Natural killer cell (primary cell): ENCODE measurements around the gene MCRS1. TPM values are rescaled to one million over a fixed set of nuclear protein-coding genes. Genes with fewer than 3 reads are reported as not detected.

Experiments used
- ATAC-seq, 3 donors: fragments of 150-1000 bp in 2 of 3; fragments of 200-7000 bp in 1 of 3; cut with Tn5 transposase; 1 replicate in 1 of 3; 2 replicates in 2 of 3; pipeline ENCODE4 v1.10.0; 2021; ENCODE audit warnings: mild to moderate bottlenecking in 2 of 3, moderate library complexity in 2 of 3
- DNase-seq, 2 donors: peaks; one replicate each; pipeline versions ENCODE4 v3.0.0 to v3.0.0-alpha.2; 2013 to 2021; ENCODE audit warnings: mixed read lengths in 1 of 2
- H3K27ac ChIP-seq: one replicate; pipeline ENCODE4 v1.5.1; 2013; ENCODE audit warnings: mild to moderate bottlenecking, low read length
- H3K27me3 ChIP-seq: one replicate; pipeline ENCODE4 v1.6.1; 2013; ENCODE audit warnings: low read length; ENCODE audit not compliant: control insufficient read depth, insufficient read depth
- H3K36me3 ChIP-seq: one replicate; pipeline ENCODE4 v1.6.1; 2013; ENCODE audit warnings: low read length; ENCODE audit not compliant: control insufficient read depth, insufficient read depth
- H3K4me1 ChIP-seq: one replicate; pipeline ENCODE4 v1.6.1; 2013; ENCODE audit warnings: low read length; ENCODE audit not compliant: control insufficient read depth, insufficient read depth
- H3K4me3 ChIP-seq: one replicate; pipeline ENCODE4 v1.5.1; 2013; ENCODE audit warnings: low read length
- H3K9me3 ChIP-seq: one replicate; pipeline ENCODE4 v1.6.1; 2013; ENCODE audit warnings: low read length; ENCODE audit not compliant: control insufficient read depth, insufficient read depth
- H3K27ac Mint-ChIP-seq, 2 donors: one replicate each; pipeline ENCODE4 v1.8.0; 2022; ENCODE audit warnings: mild to moderate bottlenecking in 2 of 2, mixed read lengths in 2 of 2, moderate library complexity in 1 of 2
- H3K27me3 Mint-ChIP-seq, 2 donors: one replicate each; pipeline ENCODE4 v1.8.0; 2022; ENCODE audit warnings: low read depth in 2 of 2, mixed read lengths in 2 of 2
- H3K36me3 Mint-ChIP-seq: one replicate; pipeline ENCODE4 v1.8.0; 2022; ENCODE audit warnings: mixed read lengths
- H3K4me1 Mint-ChIP-seq, 2 donors: one replicate each; pipeline ENCODE4 v1.8.0; 2022; ENCODE audit warnings: mixed read lengths in 2 of 2
- H3K4me3 Mint-ChIP-seq: one replicate; pipeline ENCODE4 v1.8.0; 2022; ENCODE audit warnings: mild to moderate bottlenecking, moderate library complexity, mixed read lengths
- H3K9me3 Mint-ChIP-seq, 2 donors: one replicate each; pipeline ENCODE4 v1.8.0; 2022; ENCODE audit warnings: mixed read lengths in 2 of 2
- CTCF ChIP-seq: fragments of 200-600 bp; IDR thresholded peaks from one replicate; pipeline ENCODE4 v1.8.0; 2022; ENCODE audit warnings: antibody characterized with exemption
- WGBS: methylation state at CpG from one replicate; pipeline ENCODE4 v1.1.7; 2013; ENCODE audit warnings: missing lambda C conversion rate; ENCODE audit not compliant: insufficient coverage; 5-methylcytosine and 5-hydroxymethylcytosine counted together
- intact Hi-C: fragments of 100-400 bp; cut with micrococcal nuclease; formaldehyde crosslinking; loops from one replicate; pipeline ENCODE4 v1.14.2; 2022
- total RNA-seq, 4 donors: library from RNA; stranded (reverse); fragments of 120-200 nt in 1 of 4; gene quantifications; one replicate each; pipeline versions ENCODE4 v1.2.3 to v1.2.4, GENCODE V29; 2013 to 2022

MCRS1 gene
- total RNA-seq, result 10 to 100 TPM; 78.4 to 96.5 (median 83.9) TPM
- total RNA-seq (2013), result 65.5 TPM

- Histone ChIP-seq H3K4me3 (peak within 1 kb of the TSS; percentile 85), H3K27ac (peak within 1 kb of the TSS; percentile 95), H3K9me3 (no peaks in the 10 kb centered on the region), H3K27me3 (no peaks in the 10 kb centered on the region), H3K36me3 (peaks cover 18% of the 10 kb centered on the region), H3K4me1 (peaks cover 55% of the 10 kb centered on the region)
- ATAC-seq (peak; percentile 90 to 91 (median 90)), DNase-seq (peak; percentile 83 to 96)
- peaks cover under 1% of the 10 kb centered on the region for H3K36me3 Mint-ChIP-seq
- H3K27ac Mint-ChIP-seq, result peak within 1 kb of the TSS; percentile 97 to 99
- no peaks in the 10 kb centered on the region for H3K27me3 Mint-ChIP-seq
- no peaks in the 10 kb centered on the region for H3K9me3 Mint-ChIP-seq
- no peak for TF ChIP-seq CTCF
- under 1% methylated on average over 54 of the region's 54 CpGs for WGBS
- H3K4me3 Mint-ChIP-seq, result peak within 1 kb of the TSS; percentile 100
- intact Hi-C loops, result no loop called here
- peaks cover 57 to 58% of the 10 kb centered on the region in 2 donors for H3K4me1 Mint-ChIP-seq
Measured at GRCh38 chr12:49567611-49568441, at the start of gene MCRS1. Gene MCRS1 (minus strand): TSS chr12:49568142. CDS start chr12:49566731, 1,411 bp downstream.

- Histone ChIP-seq H3K4me3 (no peak overlapping the region), H3K27me3 (peaks cover 13% of the 10 kb centered on the region), H3K27ac (no peak overlapping the region), H3K4me1 (peaks cover 8% of the 10 kb centered on the region), H3K36me3 (no peaks in the 10 kb centered on the region), H3K9me3 (no peaks in the 10 kb centered on the region)
- peaks cover 0 to 8% of the 10 kb centered on the region in 2 donors for H3K4me1 Mint-ChIP-seq
- intact Hi-C loops, result no loop called here
- DNase-seq, result no peak
- no peak overlapping the region for H3K4me3 Mint-ChIP-seq
- no peaks in the 10 kb centered on the region for H3K9me3 Mint-ChIP-seq
- no peak for ATAC-seq
- no peak for TF ChIP-seq CTCF
- H3K27me3 Mint-ChIP-seq, result peaks cover 20 to 46% of the 10 kb centered on the region in 2 donors
- no peaks in the 10 kb centered on the region for H3K36me3 Mint-ChIP-seq
- H3K27ac Mint-ChIP-seq, result no peak overlapping the region
- 76% methylated on average over 4 of the region's 5 CpGs for WGBS
Measured at GRCh38 chr12:49616533-49617219, 48.7 kb upstream of the MCRS1 start.

- ATAC-seq (no peak), DNase-seq (no peak)
- 100% methylated on average over 2 of the region's 7 CpGs for WGBS
- no peak for TF ChIP-seq CTCF
- H3K27me3 ChIP-seq, result peaks cover 13% of the 10 kb centered on the region
- peaks cover 1% of the 10 kb centered on the region for H3K9me3 ChIP-seq
- Mint-ChIP-seq H3K4me3 (no peak overlapping the region), H3K36me3 (no peaks in the 10 kb centered on the region), H3K27ac (no peak overlapping the region), H3K27me3 (peaks cover 20 to 46% of the 10 kb centered on the region in 2 donors), H3K4me1 (no peaks in the 10 kb centered on the region), H3K9me3 (no peaks in the 10 kb centered on the region)
- no peak overlapping the region for H3K27ac ChIP-seq
- intact Hi-C loops, result no loop called here
- no peaks in the 10 kb centered on the region for H3K36me3 ChIP-seq
- H3K4me3 ChIP-seq, result no peak overlapping the region
- no peaks in the 10 kb centered on the region for H3K4me1 ChIP-seq
Measured at GRCh38 chr12:49615725-49616124, 47.8 kb upstream of the MCRS1 start.
